Ishikawa (cell line): Measurements from ENCODE around the gene ECI2.

ENCODE experiments used
- CEBPB ChIP-seq: IDR thresholded peaks from 2 replicates; pipeline ENCODE4 v1.6.1; 2012
- EGR1 ChIP-seq: IDR thresholded peaks from 2 replicates; pipeline ENCODE4 v1.6.1; 2012
- FOXM1 ChIP-seq: IDR thresholded peaks from 2 replicates; pipeline ENCODE4 v1.6.1; 2012; ENCODE audit warnings: low read depth, borderline replicate concordance
- REST ChIP-seq: IDR thresholded peaks from 2 replicates; pipeline ENCODE4 v1.6.1; 2012; ENCODE audit warnings: low read depth, mild to moderate bottlenecking
- YY1 ChIP-seq: IDR thresholded peaks from 2 replicates; pipeline ENCODE4 v1.6.1; 2012; ENCODE audit warnings: low read depth
- TF ChIP-seq, protein P1 (sequence below): IDR thresholded peaks from 2 replicates; pipeline ENCODE4 v1.6.1; 2012
- TF ChIP-seq, protein P2 (sequence below): IDR thresholded peaks from 2 replicates; pipeline ENCODE4 v1.6.1; 2012

DNA sequence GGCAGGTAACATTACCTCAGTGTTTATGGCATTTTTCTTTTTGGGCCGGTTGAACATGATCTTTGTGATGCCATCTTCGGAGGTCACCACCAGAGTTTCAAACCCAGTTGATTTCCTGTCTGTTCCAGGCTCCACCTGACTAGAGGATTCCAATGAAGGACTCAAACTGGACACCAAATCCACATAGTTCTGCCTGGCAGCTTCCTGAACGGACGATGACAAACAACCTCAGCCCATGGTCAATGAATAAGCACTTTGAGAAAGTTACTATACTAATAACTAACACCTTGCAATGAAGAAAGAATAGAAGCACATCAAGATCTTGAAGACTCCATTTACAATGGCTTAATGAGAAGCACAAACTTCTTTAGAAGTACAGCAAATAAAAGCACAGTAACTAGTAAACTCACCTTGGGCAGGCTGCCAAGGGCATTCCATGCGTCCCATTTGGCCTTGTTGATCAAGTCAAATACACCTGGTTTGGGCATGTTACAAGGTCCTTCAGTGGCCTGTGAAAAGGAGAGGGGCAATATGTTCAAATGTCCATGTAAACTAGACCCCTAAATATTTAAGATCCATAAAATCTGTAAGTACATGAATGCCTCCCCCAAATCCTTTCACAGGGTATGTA, 4.9 kb downstream of the ECI2 start:
- TF ChIP-seq, protein P1, sequence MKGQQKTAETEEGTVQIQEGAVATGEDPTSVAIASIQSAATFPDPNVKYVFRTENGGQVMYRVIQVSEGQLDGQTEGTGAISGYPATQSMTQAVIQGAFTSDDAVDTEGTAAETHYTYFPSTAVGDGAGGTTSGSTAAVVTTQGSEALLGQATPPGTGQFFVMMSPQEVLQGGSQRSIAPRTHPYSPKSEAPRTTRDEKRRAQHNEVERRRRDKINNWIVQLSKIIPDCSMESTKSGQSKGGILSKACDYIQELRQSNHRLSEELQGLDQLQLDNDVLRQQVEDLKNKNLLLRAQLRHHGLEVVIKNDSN, result no peak
- TF ChIP-seq CEBPB (no peak), YY1 (no peak), FOXM1 (no peak), REST (no peak), EGR1 (no peak)
- TF ChIP-seq, protein P2, sequence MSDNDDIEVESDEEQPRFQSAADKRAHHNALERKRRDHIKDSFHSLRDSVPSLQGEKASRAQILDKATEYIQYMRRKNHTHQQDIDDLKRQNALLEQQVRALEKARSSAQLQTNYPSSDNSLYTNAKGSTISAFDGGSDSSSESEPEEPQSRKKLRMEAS, result no peak
